DND-41 (cell line): ENCODE measurements around the gene CAPSL.
"Not testable (repeated sequence)": the region's sequence is repeated elsewhere in the genome, so short reads cannot be mapped to it uniquely, and the experiment has no call there.

ENCODE experiments used
- ATAC-seq: fragments of 200-7000 bp; cut with Tn5 transposase; 3 replicates; pipeline ENCODE4 v1.9.1; 2021; ENCODE audit warnings: low read depth; ENCODE audit not compliant: insufficient read depth
- DNase-seq: peaks from one replicate; pipeline ENCODE4 v3.0.0-alpha.2; 2020
- H2AFZ ChIP-seq: 2 replicates; pipeline ENCODE4 v1.6.0; 2012; ENCODE audit warnings: low read depth, low read length
- H3K27ac ChIP-seq: 2 replicates; pipeline ENCODE4 v1.5.1; 2012; ENCODE audit warnings: low read length, inconsistent platforms
- H3K27me3 ChIP-seq: fragments of 200-600 bp; sonication (generic); 2 replicates; pipeline ENCODE4 v1.6.0; 2012; ENCODE audit warnings: low read length, mild to moderate bottlenecking, inconsistent platforms; ENCODE audit not compliant: insufficient read depth, poor library complexity
- H3K36me3 ChIP-seq: 2 replicates; pipeline ENCODE4 v1.5.1; 2012; ENCODE audit warnings: low read length, inconsistent platforms; ENCODE audit not compliant: insufficient read depth
- H3K4me1 ChIP-seq: 2 replicates; pipeline ENCODE4 v1.5.1; 2012; ENCODE audit warnings: mild to moderate bottlenecking, low read length; ENCODE audit not compliant: insufficient read depth
- H3K4me2 ChIP-seq: 2 replicates; pipeline ENCODE4 v1.6.0; 2012; ENCODE audit warnings: mild to moderate bottlenecking, moderate library complexity, low read length, inconsistent platforms; ENCODE audit not compliant: insufficient read depth
- H3K4me3 ChIP-seq, 2 experiments: fragments of 200-600 bp in 1 of 2; shearing (Covaris generic) in 1 of 2; 2 replicates each; pipeline ENCODE4 v1.5.1; 2012 to 2016; ENCODE audit warnings: inconsistent platforms in 2 of 2, low read length in 2 of 2, mild to moderate bottlenecking in 2 of 2, low read depth in 1 of 2, moderate library complexity in 1 of 2
- H3K79me2 ChIP-seq: 2 replicates; pipeline ENCODE4 v1.6.0; 2012; ENCODE audit warnings: low read length, inconsistent platforms; ENCODE audit not compliant: insufficient read depth
- H3K9ac ChIP-seq: 2 replicates; pipeline ENCODE4 v1.6.0; 2012; ENCODE audit warnings: low read depth, mild to moderate bottlenecking, inconsistent platforms, low read length, moderate library complexity
- H3K9me3 ChIP-seq: 2 replicates; pipeline ENCODE4 v1.5.1; 2012; ENCODE audit warnings: low read length, moderate library complexity, mild to moderate bottlenecking, inconsistent platforms; ENCODE audit not compliant: insufficient read depth, severe bottlenecking
- H4K20me1 ChIP-seq: 2 replicates; pipeline ENCODE4 v1.6.0; 2012; ENCODE audit warnings: low read length; ENCODE audit not compliant: insufficient read depth
- EZH2 ChIP-seq: IDR thresholded peaks from 3 replicates; pipeline ENCODE4 v1.6.1; 2012; ENCODE audit warnings: borderline replicate concordance, low read depth, mild to moderate bottlenecking, moderate library complexity, low read length, inconsistent platforms; ENCODE audit not compliant: severe bottlenecking
- TF ChIP-seq, protein P1 (sequence below): IDR thresholded peaks from 2 replicates; pipeline ENCODE4 v1.5.1; 2012; ENCODE audit warnings: borderline replicate concordance, low read length, moderate library complexity, mild to moderate bottlenecking; ENCODE audit not compliant: poor library complexity, severe bottlenecking; ENCODE audit errors: extremely low read depth

CAPSL gene

DNA sequence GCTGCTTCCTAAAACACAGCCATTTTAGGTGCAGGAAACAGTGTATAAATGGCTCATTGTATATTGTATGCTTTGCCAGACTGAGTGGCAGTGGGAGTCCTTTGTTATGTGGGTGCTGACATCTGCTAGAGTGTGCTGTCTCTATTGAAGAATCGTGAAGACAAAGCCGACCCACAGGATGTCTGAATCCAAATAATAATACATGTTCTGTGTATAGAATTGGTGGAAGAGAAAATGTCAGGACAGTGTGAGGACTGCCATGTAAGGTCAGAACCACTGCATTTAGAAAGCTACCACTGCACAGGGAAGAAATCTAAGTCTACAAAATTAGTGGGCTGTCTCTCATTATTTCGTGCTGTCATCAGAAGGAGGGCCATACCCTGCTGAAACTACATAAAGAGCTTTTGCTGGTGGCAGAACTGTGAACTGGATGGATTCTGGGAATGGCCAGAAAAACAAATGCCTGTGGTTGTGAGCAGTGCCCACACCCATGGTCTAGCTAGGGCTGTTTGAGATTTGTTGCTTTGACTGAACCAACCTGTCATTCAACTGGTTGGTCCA lies 79.2 kb downstream of the CAPSL start:
- H2AFZ ChIP-seq, result no peak overlapping the region
- ATAC-seq, result peak; percentile 49
- TF ChIP-seq EZH2, result no peak
- TF ChIP-seq, protein P1, sequence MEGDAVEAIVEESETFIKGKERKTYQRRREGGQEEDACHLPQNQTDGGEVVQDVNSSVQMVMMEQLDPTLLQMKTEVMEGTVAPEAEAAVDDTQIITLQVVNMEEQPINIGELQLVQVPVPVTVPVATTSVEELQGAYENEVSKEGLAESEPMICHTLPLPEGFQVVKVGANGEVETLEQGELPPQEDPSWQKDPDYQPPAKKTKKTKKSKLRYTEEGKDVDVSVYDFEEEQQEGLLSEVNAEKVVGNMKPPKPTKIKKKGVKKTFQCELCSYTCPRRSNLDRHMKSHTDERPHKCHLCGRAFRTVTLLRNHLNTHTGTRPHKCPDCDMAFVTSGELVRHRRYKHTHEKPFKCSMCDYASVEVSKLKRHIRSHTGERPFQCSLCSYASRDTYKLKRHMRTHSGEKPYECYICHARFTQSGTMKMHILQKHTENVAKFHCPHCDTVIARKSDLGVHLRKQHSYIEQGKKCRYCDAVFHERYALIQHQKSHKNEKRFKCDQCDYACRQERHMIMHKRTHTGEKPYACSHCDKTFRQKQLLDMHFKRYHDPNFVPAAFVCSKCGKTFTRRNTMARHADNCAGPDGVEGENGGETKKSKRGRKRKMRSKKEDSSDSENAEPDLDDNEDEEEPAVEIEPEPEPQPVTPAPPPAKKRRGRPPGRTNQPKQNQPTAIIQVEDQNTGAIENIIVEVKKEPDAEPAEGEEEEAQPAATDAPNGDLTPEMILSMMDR, result no peak
- H3K4me1 ChIP-seq, result peaks cover 73% of the 10 kb centered on the region
- DNase-seq, result peak; percentile 53
- H4K20me1 ChIP-seq, result no peaks in the 10 kb centered on the region; the same call in 1 of the 2 replicates
- H3K9me3 ChIP-seq, result no peaks in the 10 kb centered on the region
- peak overlapping the region; percentile 70 for H3K9ac ChIP-seq
- peaks cover 62% of the 10 kb centered on the region for H3K36me3 ChIP-seq
- H3K27me3 ChIP-seq, result no peaks in the 10 kb centered on the region
- H3K4me3 ChIP-seq, result peak overlapping the region; percentile 73 to 88
- peak overlapping the region; percentile 65 for H3K4me2 ChIP-seq
- peak overlapping the region; percentile 99 for H3K27ac ChIP-seq
- peaks cover 91% of the 10 kb centered on the region for H3K79me2 ChIP-seq

DNA sequence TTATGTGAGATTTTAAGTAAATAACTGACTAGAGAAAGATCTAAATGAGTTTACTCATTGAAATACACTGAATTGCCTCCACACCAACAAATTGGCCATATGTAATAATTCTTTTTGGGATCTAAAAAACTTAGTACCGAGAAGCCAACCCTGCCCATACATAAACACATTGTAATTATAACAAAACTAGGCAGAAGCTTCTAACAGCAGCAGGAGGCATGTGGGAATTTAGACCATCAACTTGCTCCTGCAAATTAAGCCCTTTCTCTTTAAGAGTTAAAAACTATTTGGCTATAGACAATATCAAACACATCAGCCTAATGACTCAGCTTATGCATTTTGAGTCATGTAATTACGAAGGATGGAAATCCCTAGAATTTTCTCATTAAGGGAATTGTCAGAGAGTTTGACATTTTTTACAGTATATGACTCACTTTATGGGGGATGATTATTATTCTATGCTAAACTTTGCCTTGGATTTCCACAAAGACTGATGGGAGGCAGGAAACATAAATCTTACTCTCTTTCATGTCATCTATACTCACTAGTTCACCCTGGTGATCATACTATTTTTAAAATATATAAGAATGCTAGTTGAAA lies 80.7 kb downstream of the CAPSL start:
- H2AFZ ChIP-seq, result no peak overlapping the region
- peaks cover 76% of the 10 kb centered on the region for H3K79me2 ChIP-seq
- no peak for TF ChIP-seq EZH2
- TF ChIP-seq, protein P1, result no peak
- peak overlapping the region; percentile 99 for H3K27ac ChIP-seq
- no peaks in the 10 kb centered on the region for H3K9me3 ChIP-seq
- H3K4me2 ChIP-seq, result peak overlapping the region; percentile 65
- no peaks in the 10 kb centered on the region for H3K27me3 ChIP-seq
- no peaks in the 10 kb centered on the region for H4K20me1 ChIP-seq
- H3K9ac ChIP-seq, result peak overlapping the region; percentile 70
- H3K36me3 ChIP-seq, result peaks cover 47% of the 10 kb centered on the region
- no peak for DNase-seq
- ATAC-seq, result no peak
- H3K4me1 ChIP-seq, result peaks cover 71% of the 10 kb centered on the region
- peak overlapping the region; percentile 73 to 88 for H3K4me3 ChIP-seq

DNA sequence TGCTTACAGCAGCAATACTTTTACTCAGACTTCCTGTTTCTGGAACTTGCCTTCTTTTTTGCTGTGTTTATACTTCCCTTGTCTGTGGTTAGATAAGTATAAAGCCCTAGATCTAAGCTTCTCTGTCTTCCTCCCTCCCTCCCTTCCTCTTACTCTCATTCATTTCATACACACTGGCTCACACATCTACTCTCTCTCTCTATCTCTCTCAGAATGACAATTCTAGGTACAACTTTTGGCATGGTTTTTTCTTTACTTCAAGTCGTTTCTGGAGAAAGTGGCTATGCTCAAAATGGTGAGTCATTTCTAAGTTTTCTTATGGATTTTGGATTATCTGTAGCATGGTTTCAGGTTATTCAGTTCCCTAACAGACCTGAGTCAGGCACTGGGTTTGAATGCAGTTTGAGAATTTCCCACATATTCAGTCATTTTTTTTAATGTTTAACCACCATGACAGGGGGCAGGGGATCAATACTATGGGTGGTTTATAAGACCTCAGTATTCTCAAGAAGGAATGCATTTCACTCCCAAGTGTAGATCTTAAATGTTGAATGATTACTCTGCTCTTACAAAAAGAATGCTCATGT lies 81.6 kb downstream of the CAPSL start, which contains the start of gene IL7R:
IL7R (plus strand) TSS at position 127 of the 587 bp plus-strand sequence; CDS start at position 214, 87 bp downstream.
- TF ChIP-seq, protein P1, result no peak
- no peak for TF ChIP-seq EZH2
- Histone ChIP-seq H3K79me2 (peaks cover 68% of the 10 kb centered on the region), H3K4me3 (peak within 1 kb of the TSS; percentile 73 to 88), H3K27ac (peak within 1 kb of the TSS; percentile 99), H2AFZ (0 out of 2 replicates have a peak within 1 kb of the TSS, but pooled peaks have one; percentile 20), H3K9me3 (no peaks in the 10 kb centered on the region), H3K4me1 (peaks cover 71% of the 10 kb centered on the region), H3K9ac (peak within 1 kb of the TSS; percentile 70), H3K27me3 (no peaks in the 10 kb centered on the region), H3K4me2 (peak within 1 kb of the TSS; percentile 65), H3K36me3 (peaks cover 38% of the 10 kb centered on the region), H4K20me1 (no peaks in the 10 kb centered on the region)
- DNase-seq, result peak; percentile 45
- ATAC-seq, result peak; percentile 84

DNA sequence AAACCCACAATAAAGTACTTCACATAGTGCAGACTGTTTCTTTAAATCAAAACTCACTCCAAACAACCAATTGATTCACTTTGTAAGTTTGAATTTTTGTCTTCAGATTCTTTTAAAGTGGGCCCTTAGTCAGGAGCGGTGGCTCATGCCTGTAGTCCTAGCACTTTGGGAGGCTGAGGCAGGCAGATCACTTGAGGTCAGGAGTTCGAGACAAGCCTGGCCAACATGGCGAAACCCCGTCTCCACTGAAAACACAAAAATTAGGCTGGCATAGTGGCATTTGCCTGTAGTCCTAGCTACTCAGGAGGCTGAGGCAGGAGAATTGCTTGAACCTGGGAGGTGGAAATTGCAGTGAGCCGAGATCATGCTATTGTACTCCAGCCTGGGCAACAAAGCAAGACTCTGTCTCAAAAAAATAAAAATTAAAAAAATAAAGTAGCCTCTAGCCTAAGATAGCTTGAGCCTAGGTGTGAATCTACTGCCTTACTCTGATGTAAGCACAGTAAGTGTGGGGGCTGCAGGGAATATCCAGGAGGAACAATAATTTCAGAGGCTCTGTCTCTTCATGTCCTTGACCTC lies 82.1 kb downstream of the CAPSL start:
- peak overlapping the region; percentile 65 for H3K4me2 ChIP-seq
- H3K4me3 ChIP-seq, result peak overlapping the region; percentile 73 to 88; a peak in 3 of 4 replicates
- peak overlapping the region; percentile 99 for H3K27ac ChIP-seq
- peaks cover 62% of the 10 kb centered on the region for H3K79me2 ChIP-seq
- ATAC-seq, H3K9me3 ChIP-seq, DNase-seq, H3K27me3 ChIP-seq, H4K20me1 ChIP-seq: not testable (repeated sequence)
- 0 out of 2 replicates have a peak overlapping the region, but pooled peaks have one; percentile 20 for H2AFZ ChIP-seq
- peak overlapping the region; percentile 70 for H3K9ac ChIP-seq
- peaks cover 71% of the 10 kb centered on the region for H3K4me1 ChIP-seq
- peaks cover 32% of the 10 kb centered on the region for H3K36me3 ChIP-seq
